Activated T-helper 1 cell treated with anti-CD3 and anti-CD28 coated beads, Interleukin-2, amount 50 U/mL, for 16 hours (primary cell): Measurements from ENCODE around the gene ZNF324.

Experiments
- DNase-seq, 2 donors: peaks; one replicate each; pipeline ENCODE4 v3.0.0-alpha.2; 2020; ENCODE audit warnings: low read depth in 1 of 2, low spot score in 1 of 2

The ZNF324 gene

GRCh38 chr19:58520257-58520599, 53.3 kb downstream of the ZNF324 start:
- DNase-seq, result no peak

DNA sequence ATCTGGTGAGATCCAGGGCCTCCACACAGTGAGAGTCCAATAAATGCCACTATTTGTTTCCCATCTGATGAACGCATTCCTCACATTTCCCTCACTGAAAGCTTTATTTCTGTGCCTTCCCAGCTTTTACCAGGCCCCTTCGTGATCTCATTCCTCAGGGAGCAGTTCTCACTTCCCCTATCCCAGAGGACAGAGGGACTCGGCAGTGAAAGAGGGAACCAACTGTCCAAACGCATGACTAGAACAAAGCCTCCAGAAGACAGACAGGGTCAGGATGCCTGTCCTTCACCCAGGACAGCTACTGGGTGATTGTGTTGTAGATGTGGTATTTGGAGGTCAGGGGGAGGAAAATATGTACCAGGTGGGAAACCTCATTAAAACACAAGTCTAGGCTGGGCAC, 54.8 kb downstream of the ZNF324 start:
- DNase-seq, result no peak

DNA sequence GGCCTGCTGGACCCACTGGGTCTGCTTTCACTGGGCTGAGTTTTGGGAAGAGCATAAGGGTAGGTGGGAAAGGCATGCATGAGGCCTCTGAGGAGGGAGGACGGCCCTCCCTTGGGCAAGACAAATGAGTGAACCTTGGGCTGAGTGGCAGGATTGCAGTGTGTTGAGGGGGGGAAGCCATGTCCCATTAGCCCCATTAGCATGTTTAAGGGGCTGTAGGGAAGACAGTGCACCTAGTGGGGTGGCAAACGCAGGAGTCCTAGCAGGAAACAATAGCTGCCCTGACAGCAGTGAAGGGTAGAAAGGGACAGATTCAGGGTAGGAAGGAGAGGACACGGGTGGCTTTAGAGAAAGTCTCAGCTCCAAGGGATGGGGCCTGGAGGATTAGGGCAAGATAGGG, 55.8 kb downstream of the ZNF324 start:
- DNase-seq, result no peak
